GM23338 (cell line): ENCODE data around the gene KIAA1217. TPM values are rescaled to one million over a fixed set of nuclear protein-coding genes. Genes with fewer than 3 reads are reported as not detected.

Experiments
- ATAC-seq: fragments of 200-7000 bp; cut with Tn5 transposase; 3 replicates; pipeline ENCODE4 v1.9.1; 2020
- DNase-seq: peaks from one replicate; pipeline ENCODE4 v3.0.0-alpha.2; 2015; ENCODE audit warnings: low spot score
- H2AFZ ChIP-seq: fragments of 200-600 bp; sonication (generic); 2 replicates; pipeline ENCODE4 v1.8.0; 2016; ENCODE audit warnings: antibody characterized with exemption, mild to moderate bottlenecking, moderate library complexity
- H3F3A ChIP-seq: fragments of 200-600 bp; sonication (generic); replicated peaks from 2 replicates; pipeline ENCODE4 v1.8.0; 2017; ENCODE audit warnings: antibody characterized with exemption, mixed run types, low read depth
- H3K27ac ChIP-seq: fragments of 200-600 bp; sonication (generic); 2 replicates; pipeline ENCODE4 v1.6.1; 2016; ENCODE audit warnings: low read depth
- H3K27me3 ChIP-seq: fragments of 200-600 bp; sonication (generic); 2 replicates; pipeline ENCODE4 v1.8.0; 2016; ENCODE audit warnings: mild to moderate bottlenecking, mixed run types, moderate library complexity; ENCODE audit not compliant: insufficient read depth
- H3K36me3 ChIP-seq: fragments of 200-600 bp; sonication (generic); 2 replicates; pipeline ENCODE4 v1.8.0; 2016; ENCODE audit warnings: mild to moderate bottlenecking; ENCODE audit not compliant: insufficient read depth
- H3K4me1 ChIP-seq: fragments of 200-600 bp; sonication (generic); 2 replicates; pipeline ENCODE4 v1.8.0; 2016; ENCODE audit warnings: mild to moderate bottlenecking, moderate library complexity; ENCODE audit not compliant: insufficient read depth
- H3K4me2 ChIP-seq: fragments of 200-600 bp; sonication (generic); 2 replicates; pipeline ENCODE4 v1.7.1; 2017; ENCODE audit warnings: mixed run types
- H3K4me3 ChIP-seq: fragments of 200-600 bp; sonication (generic); 2 replicates; pipeline ENCODE4 v1.6.1; 2016; ENCODE audit warnings: mixed run types
- H3K79me2 ChIP-seq: fragments of 200-600 bp; sonication (generic); replicated peaks from 2 replicates; pipeline ENCODE4 v1.8.0; 2017; ENCODE audit warnings: mild to moderate bottlenecking; ENCODE audit not compliant: insufficient read depth
- H3K9me2 ChIP-seq: fragments of 200-600 bp; sonication (generic); 2 replicates; pipeline ENCODE4 v1.8.0; 2017; ENCODE audit not compliant: insufficient read depth
- H4K20me1 ChIP-seq: fragments of 200-600 bp; sonication (generic); replicated peaks from 2 replicates; pipeline ENCODE4 v1.8.0; 2017; ENCODE audit warnings: mild to moderate bottlenecking; ENCODE audit not compliant: insufficient read depth
- H3K27ac Mint-ChIP-seq: 2 replicates; pipeline ENCODE4 v1.8.0; 2020; ENCODE audit warnings: inconsistent platforms, mild to moderate bottlenecking, moderate library complexity, mixed read lengths
- H3K27me3 Mint-ChIP-seq: 3 replicates; pipeline ENCODE4 v1.8.0; 2022; ENCODE audit warnings: low read depth, mild to moderate bottlenecking, moderate library complexity, mixed read lengths, inconsistent platforms; ENCODE audit not compliant: insufficient read depth, poor library complexity
- H3K36me3 Mint-ChIP-seq: 3 replicates; pipeline ENCODE4 v1.8.0; 2021; ENCODE audit warnings: low read depth, mild to moderate bottlenecking, inconsistent platforms, moderate library complexity, mixed read lengths
- H3K4me1 Mint-ChIP-seq: 3 replicates; pipeline ENCODE4 v1.8.0; 2020; ENCODE audit warnings: mild to moderate bottlenecking, inconsistent platforms, mixed read lengths
- H3K4me3 Mint-ChIP-seq: 3 replicates; pipeline ENCODE4 v1.8.0; 2021; ENCODE audit warnings: moderate library complexity, mild to moderate bottlenecking, inconsistent platforms, mixed read lengths
- H3K9me3 Mint-ChIP-seq: 3 replicates; pipeline ENCODE4 v1.8.0; 2020; ENCODE audit warnings: moderate library complexity, mild to moderate bottlenecking, inconsistent platforms, mixed read lengths
- CREB1 ChIP-seq: fragments of 250-450 bp; sonication (Bioruptor Pico); IDR thresholded peaks from 2 replicates; pipeline ENCODE4 v1.5.0; 2020; ENCODE audit warnings: low read depth, mild to moderate bottlenecking, moderate library complexity
- REST ChIP-seq: IDR thresholded peaks from one replicate; pipeline ENCODE4 v1.6.1; 2018; ENCODE audit warnings: antibody characterized with exemption; ENCODE audit not compliant: unreplicated experiment
- polyA plus RNA-seq: library from polyadenylated mRNA; unstranded; fragments of >200 nt; fragmentation: Nextera tagmentation; extraction: Ambion mirVana; gene quantifications from 2 replicates; pipeline ENCODE4 v1.2.1, GENCODE V29; 2016
- total RNA-seq: library from RNA; depleted of rRNA; stranded (reverse); fragments of >200 nt; shearing (Covaris generic); gene quantifications from 2 replicates; pipeline ENCODE4 v1.2.3, GENCODE V29; 2014
- TF ChIP-seq, protein P1 (sequence below): fragments of 250-450 bp; sonication (Bioruptor Pico); IDR thresholded peaks from 2 replicates; pipeline ENCODE4 v1.5.0; 2020; ENCODE audit warnings: mild to moderate bottlenecking, moderate library complexity
- TF ChIP-seq, protein P2 (sequence below), 2 experiments: fragments of 200-600 bp in 1 of 2; sonication (generic) in 1 of 2; conservative IDR thresholded peaks; 2 replicates each; pipeline versions ENCODE4 v1.5.1 to v1.6.1; 2016 to 2017; ENCODE audit warnings: antibody characterized with exemption in 2 of 2, low read depth in 2 of 2, mild to moderate bottlenecking in 2 of 2, moderate library complexity in 1 of 2

KIAA1217 gene
- total and polyA plus RNA-seq, 2 experiments from 2014 or later, result 6.4 to 9.1 TPM

- Mint-ChIP-seq H3K4me3 (no peak overlapping the region), H3K9me3 (peaks cover 5% of the 10 kb centered on the region; the same call in 2 of the 3 replicates), H3K27me3 (peaks cover 7% of the 10 kb centered on the region), H3K27ac (peak overlapping the region; percentile 66), H3K36me3 (peaks cover 15% of the 10 kb centered on the region; the same call in 2 of the 3 replicates), H3K4me1 (no peaks in the 10 kb centered on the region)
- Histone ChIP-seq H3K36me3 (no peaks in the 10 kb centered on the region), H3K4me2 (no peak overlapping the region), H3K27me3 (no peaks in the 10 kb centered on the region), H3K79me2 (no peaks in the 10 kb centered on the region), H3K4me3 (no peak overlapping the region), H3K27ac (no peak overlapping the region), H3K9me2 (0 out of 2 replicates have a peak, but pooled peaks cover under 1% of the 10 kb centered on the region), H4K20me1 (no peaks in the 10 kb centered on the region), H3K4me1 (no peaks in the 10 kb centered on the region), H2AFZ (no peak overlapping the region), H3F3A (no peaks in the 10 kb centered on the region)
- TF ChIP-seq CREB1 (CRISPR knock-in tag), result no peak
- TF ChIP-seq, protein P1, sequence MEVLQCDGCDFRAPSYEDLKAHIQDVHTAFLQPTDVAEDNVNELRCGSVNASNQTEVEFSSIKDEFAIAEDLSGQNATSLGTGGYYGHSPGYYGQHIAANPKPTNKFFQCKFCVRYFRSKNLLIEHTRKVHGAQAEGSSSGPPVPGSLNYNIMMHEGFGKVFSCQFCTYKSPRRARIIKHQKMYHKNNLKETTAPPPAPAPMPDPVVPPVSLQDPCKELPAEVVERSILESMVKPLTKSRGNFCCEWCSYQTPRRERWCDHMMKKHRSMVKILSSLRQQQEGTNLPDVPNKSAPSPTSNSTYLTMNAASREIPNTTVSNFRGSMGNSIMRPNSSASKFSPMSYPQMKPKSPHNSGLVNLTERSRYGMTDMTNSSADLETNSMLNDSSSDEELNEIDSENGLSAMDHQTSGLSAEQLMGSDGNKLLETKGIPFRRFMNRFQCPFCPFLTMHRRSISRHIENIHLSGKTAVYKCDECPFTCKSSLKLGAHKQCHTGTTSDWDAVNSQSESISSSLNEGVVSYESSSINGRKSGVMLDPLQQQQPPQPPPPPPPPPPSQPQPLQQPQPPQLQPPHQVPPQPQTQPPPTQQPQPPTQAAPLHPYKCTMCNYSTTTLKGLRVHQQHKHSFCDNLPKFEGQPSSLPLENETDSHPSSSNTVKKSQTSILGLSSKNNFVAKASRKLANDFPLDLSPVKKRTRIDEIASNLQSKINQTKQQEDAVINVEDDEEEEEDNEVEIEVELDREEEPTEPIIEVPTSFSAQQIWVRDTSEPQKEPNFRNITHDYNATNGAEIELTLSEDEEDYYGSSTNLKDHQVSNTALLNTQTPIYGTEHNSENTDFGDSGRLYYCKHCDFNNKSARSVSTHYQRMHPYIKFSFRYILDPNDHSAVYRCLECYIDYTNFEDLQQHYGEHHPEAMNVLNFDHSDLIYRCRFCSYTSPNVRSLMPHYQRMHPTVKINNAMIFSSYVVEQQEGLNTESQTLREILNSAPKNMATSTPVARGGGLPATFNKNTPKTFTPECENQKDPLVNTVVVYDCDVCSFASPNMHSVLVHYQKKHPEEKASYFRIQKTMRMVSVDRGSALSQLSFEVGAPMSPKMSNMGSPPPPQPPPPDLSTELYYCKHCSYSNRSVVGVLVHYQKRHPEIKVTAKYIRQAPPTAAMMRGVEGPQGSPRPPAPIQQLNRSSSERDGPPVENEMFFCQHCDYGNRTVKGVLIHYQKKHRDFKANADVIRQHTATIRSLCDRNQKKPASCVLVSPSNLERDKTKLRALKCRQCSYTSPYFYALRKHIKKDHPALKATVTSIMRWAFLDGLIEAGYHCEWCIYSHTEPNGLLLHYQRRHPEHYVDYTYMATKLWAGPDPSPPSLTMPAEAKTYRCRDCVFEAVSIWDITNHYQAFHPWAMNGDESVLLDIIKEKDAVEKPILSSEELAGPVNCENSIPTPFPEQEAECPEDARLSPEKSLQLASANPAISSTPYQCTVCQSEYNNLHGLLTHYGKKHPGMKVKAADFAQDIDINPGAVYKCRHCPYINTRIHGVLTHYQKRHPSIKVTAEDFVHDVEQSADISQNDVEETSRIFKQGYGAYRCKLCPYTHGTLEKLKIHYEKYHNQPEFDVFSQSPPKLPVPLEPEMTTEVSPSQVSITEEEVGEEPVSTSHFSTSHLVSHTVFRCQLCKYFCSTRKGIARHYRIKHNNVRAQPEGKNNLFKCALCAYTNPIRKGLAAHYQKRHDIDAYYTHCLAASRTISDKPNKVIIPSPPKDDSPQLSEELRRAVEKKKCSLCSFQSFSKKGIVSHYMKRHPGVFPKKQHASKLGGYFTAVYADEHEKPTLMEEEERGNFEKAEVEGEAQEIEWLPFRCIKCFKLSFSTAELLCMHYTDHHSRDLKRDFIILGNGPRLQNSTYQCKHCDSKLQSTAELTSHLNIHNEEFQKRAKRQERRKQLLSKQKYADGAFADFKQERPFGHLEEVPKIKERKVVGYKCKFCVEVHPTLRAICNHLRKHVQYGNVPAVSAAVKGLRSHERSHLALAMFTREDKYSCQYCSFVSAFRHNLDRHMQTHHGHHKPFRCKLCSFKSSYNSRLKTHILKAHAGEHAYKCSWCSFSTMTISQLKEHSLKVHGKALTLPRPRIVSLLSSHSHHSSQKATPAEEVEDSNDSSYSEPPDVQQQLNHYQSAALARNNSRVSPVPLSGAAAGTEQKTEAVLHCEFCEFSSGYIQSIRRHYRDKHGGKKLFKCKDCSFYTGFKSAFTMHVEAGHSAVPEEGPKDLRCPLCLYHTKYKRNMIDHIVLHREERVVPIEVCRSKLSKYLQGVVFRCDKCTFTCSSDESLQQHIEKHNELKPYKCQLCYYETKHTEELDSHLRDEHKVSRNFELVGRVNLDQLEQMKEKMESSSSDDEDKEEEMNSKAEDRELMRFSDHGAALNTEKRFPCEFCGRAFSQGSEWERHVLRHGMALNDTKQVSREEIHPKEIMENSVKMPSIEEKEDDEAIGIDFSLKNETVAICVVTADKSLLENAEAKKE (CRISPR knock-in tag), result no peak
- no peak for TF ChIP-seq REST
- TF ChIP-seq, protein P2, sequence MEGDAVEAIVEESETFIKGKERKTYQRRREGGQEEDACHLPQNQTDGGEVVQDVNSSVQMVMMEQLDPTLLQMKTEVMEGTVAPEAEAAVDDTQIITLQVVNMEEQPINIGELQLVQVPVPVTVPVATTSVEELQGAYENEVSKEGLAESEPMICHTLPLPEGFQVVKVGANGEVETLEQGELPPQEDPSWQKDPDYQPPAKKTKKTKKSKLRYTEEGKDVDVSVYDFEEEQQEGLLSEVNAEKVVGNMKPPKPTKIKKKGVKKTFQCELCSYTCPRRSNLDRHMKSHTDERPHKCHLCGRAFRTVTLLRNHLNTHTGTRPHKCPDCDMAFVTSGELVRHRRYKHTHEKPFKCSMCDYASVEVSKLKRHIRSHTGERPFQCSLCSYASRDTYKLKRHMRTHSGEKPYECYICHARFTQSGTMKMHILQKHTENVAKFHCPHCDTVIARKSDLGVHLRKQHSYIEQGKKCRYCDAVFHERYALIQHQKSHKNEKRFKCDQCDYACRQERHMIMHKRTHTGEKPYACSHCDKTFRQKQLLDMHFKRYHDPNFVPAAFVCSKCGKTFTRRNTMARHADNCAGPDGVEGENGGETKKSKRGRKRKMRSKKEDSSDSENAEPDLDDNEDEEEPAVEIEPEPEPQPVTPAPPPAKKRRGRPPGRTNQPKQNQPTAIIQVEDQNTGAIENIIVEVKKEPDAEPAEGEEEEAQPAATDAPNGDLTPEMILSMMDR (conservative IDR thresholded peaks at IDR 0.05; ENCODE audit: low read depth in 2 of 2), result no peak
- no peak; the same call in 2 of the 3 replicates for ATAC-seq
- DNase-seq, result no peak
These were observed 68.8 kb downstream of the KIAA1217 start for GRCh38 chr10:24277771-24278170.
